ENCODE measurements around the gene ST6GAL1.

DNA sequence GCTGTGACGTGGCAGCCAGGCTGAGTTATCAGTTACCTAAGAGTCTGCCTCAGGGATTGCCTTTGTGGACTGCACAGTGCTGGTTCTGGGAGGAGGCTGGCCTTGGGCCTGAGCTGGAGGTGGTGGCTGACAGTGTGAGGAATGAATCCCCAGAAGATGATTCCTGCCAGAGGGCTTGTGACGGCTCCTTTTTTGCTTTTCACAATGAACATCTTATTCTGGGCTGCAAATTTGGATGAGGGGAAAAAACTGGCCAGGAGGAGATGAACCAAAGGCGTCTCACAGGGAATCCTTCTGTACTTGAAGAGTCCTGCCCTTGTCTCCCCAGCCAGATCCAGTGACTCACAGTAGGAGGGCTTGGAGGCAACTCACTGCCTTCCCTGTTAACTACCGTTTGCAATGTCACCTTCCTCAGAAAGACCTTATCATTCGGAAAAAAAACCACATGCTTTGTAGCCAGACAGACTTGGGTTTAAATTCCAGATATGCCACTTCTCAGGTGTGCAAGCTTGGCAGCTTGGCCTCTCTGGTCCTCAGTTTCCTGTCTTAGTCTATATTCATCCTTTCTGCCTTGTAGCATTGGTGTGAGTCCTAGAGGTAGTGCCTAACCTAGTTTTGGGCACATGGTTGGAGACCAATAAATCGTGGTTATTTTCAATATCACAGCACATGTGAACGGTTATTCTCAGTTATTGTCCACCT, 19.1 kb downstream of the ST6GAL1 start:
- TF ChIP-seq POLR2AphosphoS5 (IDR thresholded peaks at IDR 0.05; ENCODE audit: low read depth, low read length) (no peak), TAF1 (IDR thresholded peaks at IDR 0.05; ENCODE audit: borderline replicate concordance, insufficient read depth, low read length) (no peak), SIN3A (IDR thresholded peaks at IDR 0.05; ENCODE audit: borderline replicate concordance, insufficient read depth, low read length) (no peak)
- TF ChIP-seq, protein P1, sequence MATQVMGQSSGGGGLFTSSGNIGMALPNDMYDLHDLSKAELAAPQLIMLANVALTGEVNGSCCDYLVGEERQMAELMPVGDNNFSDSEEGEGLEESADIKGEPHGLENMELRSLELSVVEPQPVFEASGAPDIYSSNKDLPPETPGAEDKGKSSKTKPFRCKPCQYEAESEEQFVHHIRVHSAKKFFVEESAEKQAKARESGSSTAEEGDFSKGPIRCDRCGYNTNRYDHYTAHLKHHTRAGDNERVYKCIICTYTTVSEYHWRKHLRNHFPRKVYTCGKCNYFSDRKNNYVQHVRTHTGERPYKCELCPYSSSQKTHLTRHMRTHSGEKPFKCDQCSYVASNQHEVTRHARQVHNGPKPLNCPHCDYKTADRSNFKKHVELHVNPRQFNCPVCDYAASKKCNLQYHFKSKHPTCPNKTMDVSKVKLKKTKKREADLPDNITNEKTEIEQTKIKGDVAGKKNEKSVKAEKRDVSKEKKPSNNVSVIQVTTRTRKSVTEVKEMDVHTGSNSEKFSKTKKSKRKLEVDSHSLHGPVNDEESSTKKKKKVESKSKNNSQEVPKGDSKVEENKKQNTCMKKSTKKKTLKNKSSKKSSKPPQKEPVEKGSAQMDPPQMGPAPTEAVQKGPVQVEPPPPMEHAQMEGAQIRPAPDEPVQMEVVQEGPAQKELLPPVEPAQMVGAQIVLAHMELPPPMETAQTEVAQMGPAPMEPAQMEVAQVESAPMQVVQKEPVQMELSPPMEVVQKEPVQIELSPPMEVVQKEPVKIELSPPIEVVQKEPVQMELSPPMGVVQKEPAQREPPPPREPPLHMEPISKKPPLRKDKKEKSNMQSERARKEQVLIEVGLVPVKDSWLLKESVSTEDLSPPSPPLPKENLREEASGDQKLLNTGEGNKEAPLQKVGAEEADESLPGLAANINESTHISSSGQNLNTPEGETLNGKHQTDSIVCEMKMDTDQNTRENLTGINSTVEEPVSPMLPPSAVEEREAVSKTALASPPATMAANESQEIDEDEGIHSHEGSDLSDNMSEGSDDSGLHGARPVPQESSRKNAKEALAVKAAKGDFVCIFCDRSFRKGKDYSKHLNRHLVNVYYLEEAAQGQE (IDR thresholded peaks at IDR 0.05; ENCODE audit: insufficient read depth in 1 of 2, low read depth in 2 of 2, low read length in 2 of 2), result no peak

All from PFSK-1 (cell line).